GM23338 (cell line): Measurements from ENCODE around the gene MAST4. TPM values are rescaled to one million over a fixed set of nuclear protein-coding genes. Genes with fewer than 3 reads are reported as not detected.

Experiments
- ATAC-seq: fragments of 200-7000 bp; cut with Tn5 transposase; 3 replicates; pipeline ENCODE4 v1.9.1; 2020
- DNase-seq: peaks from one replicate; pipeline ENCODE4 v3.0.0-alpha.2; 2015; ENCODE audit warnings: low spot score
- H2AFZ ChIP-seq: fragments of 200-600 bp; sonication (generic); 2 replicates; pipeline ENCODE4 v1.8.0; 2016; ENCODE audit warnings: antibody characterized with exemption, mild to moderate bottlenecking, moderate library complexity
- H3F3A ChIP-seq: fragments of 200-600 bp; sonication (generic); replicated peaks from 2 replicates; pipeline ENCODE4 v1.8.0; 2017; ENCODE audit warnings: antibody characterized with exemption, mixed run types, low read depth
- H3K27ac ChIP-seq: fragments of 200-600 bp; sonication (generic); 2 replicates; pipeline ENCODE4 v1.6.1; 2016; ENCODE audit warnings: low read depth
- H3K27me3 ChIP-seq: fragments of 200-600 bp; sonication (generic); 2 replicates; pipeline ENCODE4 v1.8.0; 2016; ENCODE audit warnings: mild to moderate bottlenecking, mixed run types, moderate library complexity; ENCODE audit not compliant: insufficient read depth
- H3K36me3 ChIP-seq: fragments of 200-600 bp; sonication (generic); 2 replicates; pipeline ENCODE4 v1.8.0; 2016; ENCODE audit warnings: mild to moderate bottlenecking; ENCODE audit not compliant: insufficient read depth
- H3K4me1 ChIP-seq: fragments of 200-600 bp; sonication (generic); 2 replicates; pipeline ENCODE4 v1.8.0; 2016; ENCODE audit warnings: mild to moderate bottlenecking, moderate library complexity; ENCODE audit not compliant: insufficient read depth
- H3K4me2 ChIP-seq: fragments of 200-600 bp; sonication (generic); 2 replicates; pipeline ENCODE4 v1.7.1; 2017; ENCODE audit warnings: mixed run types
- H3K4me3 ChIP-seq: fragments of 200-600 bp; sonication (generic); 2 replicates; pipeline ENCODE4 v1.6.1; 2016; ENCODE audit warnings: mixed run types
- H3K79me2 ChIP-seq: fragments of 200-600 bp; sonication (generic); replicated peaks from 2 replicates; pipeline ENCODE4 v1.8.0; 2017; ENCODE audit warnings: mild to moderate bottlenecking; ENCODE audit not compliant: insufficient read depth
- H3K9me2 ChIP-seq: fragments of 200-600 bp; sonication (generic); 2 replicates; pipeline ENCODE4 v1.8.0; 2017; ENCODE audit not compliant: insufficient read depth
- H4K20me1 ChIP-seq: fragments of 200-600 bp; sonication (generic); replicated peaks from 2 replicates; pipeline ENCODE4 v1.8.0; 2017; ENCODE audit warnings: mild to moderate bottlenecking; ENCODE audit not compliant: insufficient read depth
- H3K27ac Mint-ChIP-seq: 2 replicates; pipeline ENCODE4 v1.8.0; 2020; ENCODE audit warnings: inconsistent platforms, mild to moderate bottlenecking, moderate library complexity, mixed read lengths
- H3K27me3 Mint-ChIP-seq: 3 replicates; pipeline ENCODE4 v1.8.0; 2022; ENCODE audit warnings: low read depth, mild to moderate bottlenecking, moderate library complexity, mixed read lengths, inconsistent platforms; ENCODE audit not compliant: insufficient read depth, poor library complexity
- H3K36me3 Mint-ChIP-seq: 3 replicates; pipeline ENCODE4 v1.8.0; 2021; ENCODE audit warnings: low read depth, mild to moderate bottlenecking, inconsistent platforms, moderate library complexity, mixed read lengths
- H3K4me1 Mint-ChIP-seq: 3 replicates; pipeline ENCODE4 v1.8.0; 2020; ENCODE audit warnings: mild to moderate bottlenecking, inconsistent platforms, mixed read lengths
- H3K4me3 Mint-ChIP-seq: 3 replicates; pipeline ENCODE4 v1.8.0; 2021; ENCODE audit warnings: moderate library complexity, mild to moderate bottlenecking, inconsistent platforms, mixed read lengths
- H3K9me3 Mint-ChIP-seq: 3 replicates; pipeline ENCODE4 v1.8.0; 2020; ENCODE audit warnings: moderate library complexity, mild to moderate bottlenecking, inconsistent platforms, mixed read lengths
- CREB1 ChIP-seq: fragments of 250-450 bp; sonication (Bioruptor Pico); IDR thresholded peaks from 2 replicates; pipeline ENCODE4 v1.5.0; 2020; ENCODE audit warnings: low read depth, mild to moderate bottlenecking, moderate library complexity
- EZH2 ChIP-seq: fragments of 200-600 bp; sonication (generic); IDR thresholded peaks from one replicate; pipeline ENCODE4 v1.8.0; 2017; ENCODE audit warnings: antibody characterized with exemption, mild to moderate bottlenecking, low read depth; ENCODE audit not compliant: unreplicated experiment
- EZH2phosphoT487 ChIP-seq: fragments of 200-600 bp; sonication (generic); IDR thresholded peaks from one replicate; pipeline ENCODE4 v1.8.1; 2018; ENCODE audit warnings: antibody characterized with exemption; ENCODE audit not compliant: unreplicated experiment
- JUNB ChIP-seq: IDR thresholded peaks from one replicate; pipeline ENCODE4 v1.6.1; 2016; ENCODE audit warnings: antibody characterized with exemption; ENCODE audit not compliant: unreplicated experiment
- POLR2AphosphoS5 ChIP-seq: IDR thresholded peaks from 2 replicates; pipeline ENCODE4 v1.6.1; 2016; ENCODE audit warnings: antibody characterized with exemption, low read depth
- STAT1 ChIP-seq: IDR thresholded peaks from one replicate; pipeline ENCODE4 v1.6.1; 2016; ENCODE audit warnings: antibody characterized with exemption; ENCODE audit not compliant: unreplicated experiment
- ZNF114 ChIP-seq: fragments of 250-450 bp; sonication (Bioruptor Pico); IDR thresholded peaks from 2 replicates; pipeline ENCODE4 v1.5.0; 2020; ENCODE audit warnings: mild to moderate bottlenecking, moderate library complexity
- polyA plus RNA-seq: library from polyadenylated mRNA; unstranded; fragments of >200 nt; fragmentation: Nextera tagmentation; extraction: Ambion mirVana; gene quantifications from 2 replicates; pipeline ENCODE4 v1.2.1, GENCODE V29; 2016
- total RNA-seq: library from RNA; depleted of rRNA; stranded (reverse); fragments of >200 nt; shearing (Covaris generic); gene quantifications from 2 replicates; pipeline ENCODE4 v1.2.3, GENCODE V29; 2014
- TF ChIP-seq, protein P1 (sequence below), 2 experiments: fragments of 200-600 bp in 1 of 2; sonication (generic) in 1 of 2; conservative IDR thresholded peaks; 2 replicates each; pipeline versions ENCODE4 v1.5.1 to v1.6.1; 2016 to 2017; ENCODE audit warnings: antibody characterized with exemption in 2 of 2, low read depth in 2 of 2, mild to moderate bottlenecking in 2 of 2, moderate library complexity in 1 of 2
- TF ChIP-seq, protein P2 (sequence below): fragments of 250-450 bp; sonication (Bioruptor Pico); IDR thresholded peaks from 2 replicates; pipeline ENCODE4 v1.5.0; 2020; ENCODE audit warnings: mild to moderate bottlenecking, moderate library complexity
- TF ChIP-seq, protein P3 (sequence below): IDR thresholded peaks from 2 replicates; pipeline ENCODE4 v1.6.1; 2016; ENCODE audit warnings: antibody characterized with exemption

MAST4 gene
- total and polyA plus RNA-seq, 2 experiments from 2014 or later: 3.6 to 8.5 TPM

DNA sequence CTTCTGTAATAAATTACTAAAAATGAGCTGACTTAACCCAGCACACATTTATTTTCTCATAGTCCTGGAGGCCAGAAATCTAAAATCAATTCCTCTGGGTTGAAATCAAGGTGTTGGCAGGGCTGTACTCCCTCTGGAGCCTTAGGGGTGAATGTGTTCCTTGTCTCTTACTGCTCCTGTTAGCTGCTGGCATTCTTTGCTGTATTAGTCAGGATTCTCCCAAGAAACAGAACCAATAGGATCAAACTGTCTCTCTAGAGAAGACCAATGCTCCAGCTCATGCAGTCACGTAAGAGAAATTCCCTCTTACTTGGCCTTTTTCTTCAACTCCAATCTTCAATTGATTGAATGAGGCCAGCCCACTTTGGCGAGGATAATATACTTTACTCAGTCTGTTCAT is 615.7 kb downstream of the MAST4 start:
- 0 out of 2 replicates have a peak overlapping the region, but pooled peaks have one; percentile 1 for H2AFZ ChIP-seq
- no peak overlapping the region for H3K27ac Mint-ChIP-seq
- no peaks in the 10 kb centered on the region for H3K27me3 Mint-ChIP-seq
- DNase-seq (no peak), ATAC-seq (no peak)
- H3K9me3 Mint-ChIP-seq: no peaks in the 10 kb centered on the region
- H3F3A ChIP-seq: no peaks in the 10 kb centered on the region
- H4K20me1 ChIP-seq: no peaks in the 10 kb centered on the region
- H3K4me3 ChIP-seq: no peak overlapping the region
- H3K4me2 ChIP-seq: no peak overlapping the region
- no peaks in the 10 kb centered on the region for H3K9me2 ChIP-seq
- no peak overlapping the region for H3K4me3 Mint-ChIP-seq
- TF ChIP-seq, protein P1, sequence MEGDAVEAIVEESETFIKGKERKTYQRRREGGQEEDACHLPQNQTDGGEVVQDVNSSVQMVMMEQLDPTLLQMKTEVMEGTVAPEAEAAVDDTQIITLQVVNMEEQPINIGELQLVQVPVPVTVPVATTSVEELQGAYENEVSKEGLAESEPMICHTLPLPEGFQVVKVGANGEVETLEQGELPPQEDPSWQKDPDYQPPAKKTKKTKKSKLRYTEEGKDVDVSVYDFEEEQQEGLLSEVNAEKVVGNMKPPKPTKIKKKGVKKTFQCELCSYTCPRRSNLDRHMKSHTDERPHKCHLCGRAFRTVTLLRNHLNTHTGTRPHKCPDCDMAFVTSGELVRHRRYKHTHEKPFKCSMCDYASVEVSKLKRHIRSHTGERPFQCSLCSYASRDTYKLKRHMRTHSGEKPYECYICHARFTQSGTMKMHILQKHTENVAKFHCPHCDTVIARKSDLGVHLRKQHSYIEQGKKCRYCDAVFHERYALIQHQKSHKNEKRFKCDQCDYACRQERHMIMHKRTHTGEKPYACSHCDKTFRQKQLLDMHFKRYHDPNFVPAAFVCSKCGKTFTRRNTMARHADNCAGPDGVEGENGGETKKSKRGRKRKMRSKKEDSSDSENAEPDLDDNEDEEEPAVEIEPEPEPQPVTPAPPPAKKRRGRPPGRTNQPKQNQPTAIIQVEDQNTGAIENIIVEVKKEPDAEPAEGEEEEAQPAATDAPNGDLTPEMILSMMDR (conservative IDR thresholded peaks at IDR 0.05; ENCODE audit: low read depth in 2 of 2): no peak
- TF ChIP-seq, protein P2, sequence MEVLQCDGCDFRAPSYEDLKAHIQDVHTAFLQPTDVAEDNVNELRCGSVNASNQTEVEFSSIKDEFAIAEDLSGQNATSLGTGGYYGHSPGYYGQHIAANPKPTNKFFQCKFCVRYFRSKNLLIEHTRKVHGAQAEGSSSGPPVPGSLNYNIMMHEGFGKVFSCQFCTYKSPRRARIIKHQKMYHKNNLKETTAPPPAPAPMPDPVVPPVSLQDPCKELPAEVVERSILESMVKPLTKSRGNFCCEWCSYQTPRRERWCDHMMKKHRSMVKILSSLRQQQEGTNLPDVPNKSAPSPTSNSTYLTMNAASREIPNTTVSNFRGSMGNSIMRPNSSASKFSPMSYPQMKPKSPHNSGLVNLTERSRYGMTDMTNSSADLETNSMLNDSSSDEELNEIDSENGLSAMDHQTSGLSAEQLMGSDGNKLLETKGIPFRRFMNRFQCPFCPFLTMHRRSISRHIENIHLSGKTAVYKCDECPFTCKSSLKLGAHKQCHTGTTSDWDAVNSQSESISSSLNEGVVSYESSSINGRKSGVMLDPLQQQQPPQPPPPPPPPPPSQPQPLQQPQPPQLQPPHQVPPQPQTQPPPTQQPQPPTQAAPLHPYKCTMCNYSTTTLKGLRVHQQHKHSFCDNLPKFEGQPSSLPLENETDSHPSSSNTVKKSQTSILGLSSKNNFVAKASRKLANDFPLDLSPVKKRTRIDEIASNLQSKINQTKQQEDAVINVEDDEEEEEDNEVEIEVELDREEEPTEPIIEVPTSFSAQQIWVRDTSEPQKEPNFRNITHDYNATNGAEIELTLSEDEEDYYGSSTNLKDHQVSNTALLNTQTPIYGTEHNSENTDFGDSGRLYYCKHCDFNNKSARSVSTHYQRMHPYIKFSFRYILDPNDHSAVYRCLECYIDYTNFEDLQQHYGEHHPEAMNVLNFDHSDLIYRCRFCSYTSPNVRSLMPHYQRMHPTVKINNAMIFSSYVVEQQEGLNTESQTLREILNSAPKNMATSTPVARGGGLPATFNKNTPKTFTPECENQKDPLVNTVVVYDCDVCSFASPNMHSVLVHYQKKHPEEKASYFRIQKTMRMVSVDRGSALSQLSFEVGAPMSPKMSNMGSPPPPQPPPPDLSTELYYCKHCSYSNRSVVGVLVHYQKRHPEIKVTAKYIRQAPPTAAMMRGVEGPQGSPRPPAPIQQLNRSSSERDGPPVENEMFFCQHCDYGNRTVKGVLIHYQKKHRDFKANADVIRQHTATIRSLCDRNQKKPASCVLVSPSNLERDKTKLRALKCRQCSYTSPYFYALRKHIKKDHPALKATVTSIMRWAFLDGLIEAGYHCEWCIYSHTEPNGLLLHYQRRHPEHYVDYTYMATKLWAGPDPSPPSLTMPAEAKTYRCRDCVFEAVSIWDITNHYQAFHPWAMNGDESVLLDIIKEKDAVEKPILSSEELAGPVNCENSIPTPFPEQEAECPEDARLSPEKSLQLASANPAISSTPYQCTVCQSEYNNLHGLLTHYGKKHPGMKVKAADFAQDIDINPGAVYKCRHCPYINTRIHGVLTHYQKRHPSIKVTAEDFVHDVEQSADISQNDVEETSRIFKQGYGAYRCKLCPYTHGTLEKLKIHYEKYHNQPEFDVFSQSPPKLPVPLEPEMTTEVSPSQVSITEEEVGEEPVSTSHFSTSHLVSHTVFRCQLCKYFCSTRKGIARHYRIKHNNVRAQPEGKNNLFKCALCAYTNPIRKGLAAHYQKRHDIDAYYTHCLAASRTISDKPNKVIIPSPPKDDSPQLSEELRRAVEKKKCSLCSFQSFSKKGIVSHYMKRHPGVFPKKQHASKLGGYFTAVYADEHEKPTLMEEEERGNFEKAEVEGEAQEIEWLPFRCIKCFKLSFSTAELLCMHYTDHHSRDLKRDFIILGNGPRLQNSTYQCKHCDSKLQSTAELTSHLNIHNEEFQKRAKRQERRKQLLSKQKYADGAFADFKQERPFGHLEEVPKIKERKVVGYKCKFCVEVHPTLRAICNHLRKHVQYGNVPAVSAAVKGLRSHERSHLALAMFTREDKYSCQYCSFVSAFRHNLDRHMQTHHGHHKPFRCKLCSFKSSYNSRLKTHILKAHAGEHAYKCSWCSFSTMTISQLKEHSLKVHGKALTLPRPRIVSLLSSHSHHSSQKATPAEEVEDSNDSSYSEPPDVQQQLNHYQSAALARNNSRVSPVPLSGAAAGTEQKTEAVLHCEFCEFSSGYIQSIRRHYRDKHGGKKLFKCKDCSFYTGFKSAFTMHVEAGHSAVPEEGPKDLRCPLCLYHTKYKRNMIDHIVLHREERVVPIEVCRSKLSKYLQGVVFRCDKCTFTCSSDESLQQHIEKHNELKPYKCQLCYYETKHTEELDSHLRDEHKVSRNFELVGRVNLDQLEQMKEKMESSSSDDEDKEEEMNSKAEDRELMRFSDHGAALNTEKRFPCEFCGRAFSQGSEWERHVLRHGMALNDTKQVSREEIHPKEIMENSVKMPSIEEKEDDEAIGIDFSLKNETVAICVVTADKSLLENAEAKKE (CRISPR knock-in tag): no peak
- TF ChIP-seq CREB1 (CRISPR knock-in tag): no peak
- TF ChIP-seq STAT1: no peak
- no peak for TF ChIP-seq POLR2AphosphoS5
- TF ChIP-seq, protein P3, sequence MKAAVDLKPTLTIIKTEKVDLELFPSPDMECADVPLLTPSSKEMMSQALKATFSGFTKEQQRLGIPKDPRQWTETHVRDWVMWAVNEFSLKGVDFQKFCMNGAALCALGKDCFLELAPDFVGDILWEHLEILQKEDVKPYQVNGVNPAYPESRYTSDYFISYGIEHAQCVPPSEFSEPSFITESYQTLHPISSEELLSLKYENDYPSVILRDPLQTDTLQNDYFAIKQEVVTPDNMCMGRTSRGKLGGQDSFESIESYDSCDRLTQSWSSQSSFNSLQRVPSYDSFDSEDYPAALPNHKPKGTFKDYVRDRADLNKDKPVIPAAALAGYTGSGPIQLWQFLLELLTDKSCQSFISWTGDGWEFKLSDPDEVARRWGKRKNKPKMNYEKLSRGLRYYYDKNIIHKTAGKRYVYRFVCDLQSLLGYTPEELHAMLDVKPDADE: no peak
- no peak for TF ChIP-seq EZH2phosphoT487
- TF ChIP-seq EZH2: no peak
- no peak for TF ChIP-seq JUNB
- no peak for TF ChIP-seq ZNF114 (CRISPR knock-in tag)
- no peaks in the 10 kb centered on the region; the same call in 2 of the 3 replicates for H3K36me3 Mint-ChIP-seq
- H3K36me3 ChIP-seq: no peaks in the 10 kb centered on the region
- no peaks in the 10 kb centered on the region; the same call in 2 of the 3 replicates for H3K4me1 Mint-ChIP-seq
- H3K27me3 ChIP-seq: no peaks in the 10 kb centered on the region
- H3K4me1 ChIP-seq: no peaks in the 10 kb centered on the region
- H3K79me2 ChIP-seq: no peaks in the 10 kb centered on the region
- no peak overlapping the region for H3K27ac ChIP-seq
